HL-60 (cell line): ENCODE data around the gene MOGAT1.

Source experiments
- POLR2AphosphoS5 ChIP-seq: IDR thresholded peaks from 2 replicates; pipeline ENCODE4 v1.6.1; 2012; ENCODE audit warnings: low read depth
- TF ChIP-seq, protein P1 (sequence below): IDR thresholded peaks from 2 replicates; pipeline ENCODE4 v1.6.1; 2012; ENCODE audit warnings: low read depth; ENCODE audit not compliant: insufficient replicate concordance

DNA sequence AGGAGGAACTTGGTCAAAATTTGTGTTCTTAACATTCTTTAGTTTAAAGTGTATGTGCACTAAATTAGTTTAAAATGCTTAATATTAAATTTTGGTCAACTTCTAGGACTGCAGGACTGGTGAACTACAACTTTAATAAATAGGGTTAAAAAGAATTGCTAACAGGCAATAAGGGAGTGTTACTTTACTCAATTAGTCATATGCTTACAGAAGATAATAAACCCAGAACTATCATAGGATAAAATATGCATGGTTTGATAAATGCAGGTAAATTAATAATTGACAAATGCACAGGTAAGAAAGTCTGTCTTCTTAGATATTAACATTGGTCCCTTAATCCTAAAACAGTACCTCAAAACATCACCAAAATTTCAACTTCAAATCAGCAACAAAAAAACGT is 36.2 kb upstream of the MOGAT1 start:
- TF ChIP-seq POLR2AphosphoS5, result no peak
- TF ChIP-seq, protein P1, sequence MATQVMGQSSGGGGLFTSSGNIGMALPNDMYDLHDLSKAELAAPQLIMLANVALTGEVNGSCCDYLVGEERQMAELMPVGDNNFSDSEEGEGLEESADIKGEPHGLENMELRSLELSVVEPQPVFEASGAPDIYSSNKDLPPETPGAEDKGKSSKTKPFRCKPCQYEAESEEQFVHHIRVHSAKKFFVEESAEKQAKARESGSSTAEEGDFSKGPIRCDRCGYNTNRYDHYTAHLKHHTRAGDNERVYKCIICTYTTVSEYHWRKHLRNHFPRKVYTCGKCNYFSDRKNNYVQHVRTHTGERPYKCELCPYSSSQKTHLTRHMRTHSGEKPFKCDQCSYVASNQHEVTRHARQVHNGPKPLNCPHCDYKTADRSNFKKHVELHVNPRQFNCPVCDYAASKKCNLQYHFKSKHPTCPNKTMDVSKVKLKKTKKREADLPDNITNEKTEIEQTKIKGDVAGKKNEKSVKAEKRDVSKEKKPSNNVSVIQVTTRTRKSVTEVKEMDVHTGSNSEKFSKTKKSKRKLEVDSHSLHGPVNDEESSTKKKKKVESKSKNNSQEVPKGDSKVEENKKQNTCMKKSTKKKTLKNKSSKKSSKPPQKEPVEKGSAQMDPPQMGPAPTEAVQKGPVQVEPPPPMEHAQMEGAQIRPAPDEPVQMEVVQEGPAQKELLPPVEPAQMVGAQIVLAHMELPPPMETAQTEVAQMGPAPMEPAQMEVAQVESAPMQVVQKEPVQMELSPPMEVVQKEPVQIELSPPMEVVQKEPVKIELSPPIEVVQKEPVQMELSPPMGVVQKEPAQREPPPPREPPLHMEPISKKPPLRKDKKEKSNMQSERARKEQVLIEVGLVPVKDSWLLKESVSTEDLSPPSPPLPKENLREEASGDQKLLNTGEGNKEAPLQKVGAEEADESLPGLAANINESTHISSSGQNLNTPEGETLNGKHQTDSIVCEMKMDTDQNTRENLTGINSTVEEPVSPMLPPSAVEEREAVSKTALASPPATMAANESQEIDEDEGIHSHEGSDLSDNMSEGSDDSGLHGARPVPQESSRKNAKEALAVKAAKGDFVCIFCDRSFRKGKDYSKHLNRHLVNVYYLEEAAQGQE, result no peak
